Keratinocyte (primary cell): ENCODE measurements around the gene HK1. TPM values are rescaled to one million over a fixed set of nuclear protein-coding genes. Genes with fewer than 3 reads are reported as not detected.
A peak's percentile ranks its signal among the peaks of the same experiment; 100 is the strongest.
"Not testable (repeated sequence)": the region's sequence is repeated elsewhere in the genome, so short reads cannot be mapped to it uniquely, and the experiment has no call there.

Experiments
- DNase-seq: peaks from one replicate; pipeline ENCODE4 v3.0.0-alpha.2; 2011; ENCODE audit warnings: low read depth, missing footprints, low spot score
- FAIRE-seq: peaks from 2 replicates; lab custom pipeline; 2011; peaks lifted over from hg19 to GRCh38; lab: Jason Lieb, UNC
- H2AFZ ChIP-seq: 2 replicates; pipeline ENCODE4 v1.6.0; 2012; ENCODE audit warnings: low read length, control low read depth, inconsistent platforms; ENCODE audit not compliant: control insufficient read depth
- H3K27ac ChIP-seq: 2 replicates; pipeline ENCODE4 v1.5.1; 2011; ENCODE audit warnings: low read length; ENCODE audit not compliant: control insufficient read depth, insufficient read depth
- H3K27me3 ChIP-seq: 3 replicates; pipeline ENCODE4 v1.6.0; 2011; ENCODE audit warnings: low read length; ENCODE audit not compliant: control insufficient read depth, insufficient read depth; ENCODE audit errors: extremely low read depth
- H3K36me3 ChIP-seq, 2 experiments: 2 replicates in 1 of 2; 3 replicates in 1 of 2; pipeline ENCODE4 v1.5.1; 2011; ENCODE audit warnings: low read length in 2 of 2, mild to moderate bottlenecking in 1 of 2; ENCODE audit not compliant: control insufficient read depth in 2 of 2, insufficient read depth in 2 of 2; ENCODE audit errors: extremely low read depth in 1 of 2
- H3K4me1 ChIP-seq: 3 replicates; pipeline ENCODE4 v1.5.1; 2011; ENCODE audit warnings: low read length; ENCODE audit not compliant: control insufficient read depth, insufficient read depth; ENCODE audit errors: extremely low read depth
- H3K4me2 ChIP-seq: 3 replicates; pipeline ENCODE4 v1.6.0; 2011; ENCODE audit warnings: low read depth, low read length; ENCODE audit not compliant: control insufficient read depth, insufficient read depth; ENCODE audit errors: extremely low read depth
- H3K4me3 ChIP-seq, 3 experiments: fragments of 200-600 bp in 1 of 3; sonication (generic) in 1 of 3; 2 replicates in 2 of 3; 3 replicates in 1 of 3; pipeline ENCODE4 v1.5.1; 2011 to 2016; ENCODE audit warnings: low read length in 3 of 3, mild to moderate bottlenecking in 3 of 3, control low read depth in 2 of 3, inconsistent platforms in 1 of 3, low read depth in 1 of 3, mixed read lengths in 1 of 3, mixed run types in 1 of 3, moderate library complexity in 1 of 3; ENCODE audit not compliant: control insufficient read depth in 2 of 3, insufficient read depth in 2 of 3; ENCODE audit errors: extremely low read depth in 1 of 3
- H3K79me2 ChIP-seq: 2 replicates; pipeline ENCODE4 v1.6.0; 2012; ENCODE audit warnings: low read length; ENCODE audit not compliant: control insufficient read depth, insufficient read depth
- H3K9ac ChIP-seq: 3 replicates; pipeline ENCODE4 v1.6.0; 2011; ENCODE audit warnings: low read length; ENCODE audit not compliant: control insufficient read depth, insufficient read depth; ENCODE audit errors: extremely low read depth
- H3K9me1 ChIP-seq: 3 replicates; pipeline ENCODE4 v1.6.0; 2011; ENCODE audit warnings: low read length; ENCODE audit not compliant: control insufficient read depth, insufficient read depth; ENCODE audit errors: extremely low read depth
- H3K9me3 ChIP-seq: 2 replicates; pipeline ENCODE4 v1.5.1; 2012; ENCODE audit warnings: low read depth, low read length; ENCODE audit not compliant: control insufficient read depth
- H4K20me1 ChIP-seq: 3 replicates; pipeline ENCODE4 v1.6.0; 2011; ENCODE audit warnings: low read length; ENCODE audit not compliant: control insufficient read depth, insufficient read depth; ENCODE audit errors: extremely low read depth
- CTCF ChIP-seq, 3 experiments: IDR thresholded peaks in 1 of 3; conservative IDR thresholded peaks in 1 of 3; optimal IDR thresholded peaks in 1 of 3; 2 replicates in 2 of 3; 3 replicates in 1 of 3; pipeline versions ENCODE3 to v1.5.1; 2011; ENCODE audit warnings: low read length in 3 of 3, mild to moderate bottlenecking in 3 of 3, moderate library complexity in 2 of 3, control low read depth in 1 of 3, inconsistent platforms in 1 of 3; ENCODE audit not compliant: insufficient read depth in 2 of 3; ENCODE audit errors: extremely low read depth in 1 of 3
- EZH2 ChIP-seq: IDR thresholded peaks from one replicate; pipeline ENCODE4 v1.6.1; 2012; ENCODE audit warnings: inconsistent platforms, mild to moderate bottlenecking, low read length, moderate library complexity
- dilution Hi-C: fragments of 300-500 bp; cut with MboI; formaldehyde crosslinking; loops from one replicate; pipeline ENCODE4 v1.7.0; 2020; ENCODE audit warnings: low sequenced_read_pairs; ENCODE audit not compliant: extremely low pct_ligation_motif_present
- polyA plus RNA-seq, 5 experiments: library from polyadenylated mRNA; depleted of rRNA in 3 of 5; stranded (reverse) in 3 of 5; stranded (forward) in 1 of 5; unstranded in 1 of 5; fragments of >200 nt; gene quantifications; 1 replicate in 1 of 5; 2 replicates in 3 of 5; 3 replicates in 1 of 5; pipeline versions ENCODE4 v1.2.1 to v1.2.3, GENCODE V29; 2011 to 2012; ENCODE audit warnings: missing spikeins in 2 of 5, low read depth in 1 of 5, low replicate concordance in 1 of 5

The HK1 gene
- polyA plus RNA-seq, 1 donor (not counting 4 experiments of a cell fraction or from before 2014, with no cell fraction given) = 106 TPM

DNA sequence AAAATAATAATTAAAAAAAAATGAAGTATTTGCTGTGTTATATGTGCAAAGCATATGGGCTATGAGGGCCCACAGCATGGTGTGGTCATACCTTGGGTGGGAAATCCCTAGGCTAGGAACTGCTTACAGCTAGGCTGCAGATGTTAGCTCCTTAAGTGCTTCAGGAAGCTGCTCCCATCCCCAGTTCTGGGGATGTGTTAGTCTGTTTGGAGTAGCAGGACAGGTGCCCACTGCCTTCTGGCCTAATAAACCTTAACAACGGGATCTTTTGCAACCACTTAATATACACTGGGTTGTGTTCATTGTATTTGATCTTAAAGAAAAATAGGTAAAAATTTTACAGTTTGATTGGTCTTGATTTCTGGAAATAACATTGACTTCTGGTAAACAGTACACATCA, 46.3 kb downstream of the HK1 start:
- Histone ChIP-seq H3K9me1 (no peaks in the 10 kb centered on the region), H3K27ac (no peak overlapping the region), H3K4me2 (no peak overlapping the region), H3K9ac (no peak overlapping the region), H3K4me3 (no peak overlapping the region), H4K20me1 (peaks cover 5% of the 10 kb centered on the region), H3K79me2 (peaks cover 91% of the 10 kb centered on the region), H2AFZ (no peak overlapping the region), H3K9me3 (no peaks in the 10 kb centered on the region), H3K36me3 (peaks cover 0 to 12% of the 10 kb centered on the region in 2 experiments), H3K4me1 (peaks cover 57% of the 10 kb centered on the region), H3K27me3 (no peaks in the 10 kb centered on the region)
- dilution Hi-C loops = no loop called here
- no peak for FAIRE-seq
- DNase-seq = no peak
- TF ChIP-seq CTCF (optimal IDR thresholded peaks at IDR 0.05 in 1 of 3, IDR thresholded peaks at IDR 0.05 in 1 of 3, conservative IDR thresholded peaks at IDR 0.05 in 1 of 3; ENCODE audit: extremely low read depth in 1 of 3, insufficient read depth in 2 of 3, low read length in 3 of 3) (no peak), EZH2 (no peak)

GRCh38 chr10:69325637-69326523, 47.6 kb downstream of the HK1 start:
- H4K20me1 ChIP-seq, FAIRE-seq, H3K9me1 ChIP-seq, H3K9me3 ChIP-seq, H2AFZ ChIP-seq, DNase-seq, dilution Hi-C loops, H3K36me3 ChIP-seq, H3K4me3 ChIP-seq, H3K27me3 ChIP-seq: not testable (repeated sequence)
- peaks cover 91% of the 10 kb centered on the region for H3K79me2 ChIP-seq
- peaks cover 49% of the 10 kb centered on the region for H3K4me1 ChIP-seq
- H3K9ac ChIP-seq = peak overlapping the region; percentile 1
- H3K4me2 ChIP-seq = peak overlapping the region; percentile 33
- H3K27ac ChIP-seq = peak overlapping the region; percentile 39
